CD4-positive, alpha-beta T cell (primary cell): ENCODE results near the gene PPIF. TPM values are rescaled to one million over a fixed set of nuclear protein-coding genes. Genes with fewer than 3 reads are reported as not detected.

Experiments used
- ATAC-seq: fragments of 200-7000 bp; cut with Tn5 transposase; one replicate; pipeline ENCODE4 v1.10.0; 2022; ENCODE audit warnings: mild to moderate bottlenecking; ENCODE audit not compliant: poor library complexity
- CTCF ChIA-PET: fragments of 350-600 bp; sonication (Branson Sonifier 250); formaldehyde crosslinking; loops from one replicate; lab custom pipeline; 2021; ENCODE audit warnings: antibody characterized with exemption, inconsistent platforms; lab: Charles Lee
- POLR2A ChIA-PET: fragments of 350-600 bp; sonication (Branson Sonifier 250); formaldehyde crosslinking; loops from one replicate; lab custom pipeline; 2021; ENCODE audit warnings: antibody characterized with exemption, inconsistent platforms; lab: Charles Lee
- DNase-seq, 14 experiments: peaks; one replicate each; pipeline ENCODE4 v3.0.0-alpha.2; 2013 to 2020; ENCODE audit warnings: mixed read lengths in 2 of 14
- H3K27ac ChIP-seq, 2 donors: one replicate each; pipeline versions ENCODE4 v1.5.1 to v1.7.0; 2013; ENCODE audit warnings: low read length in 2 of 2, low read depth in 1 of 2, mild to moderate bottlenecking in 1 of 2
- H3K27me3 ChIP-seq, 2 experiments: 1 replicate in 1 of 2; 2 replicates in 1 of 2; pipeline versions ENCODE4 v1.6.1 to v1.7.0; 2013; ENCODE audit warnings: low read length in 2 of 2, control low read depth in 1 of 2, mild to moderate bottlenecking in 1 of 2, moderate library complexity in 1 of 2; ENCODE audit not compliant: insufficient read depth in 2 of 2, control insufficient read depth in 1 of 2
- H3K36me3 ChIP-seq: one replicate; pipeline ENCODE4 v1.6.1; 2013; ENCODE audit warnings: low read length, control low read depth; ENCODE audit not compliant: insufficient read depth
- H3K4me1 ChIP-seq: one replicate; pipeline ENCODE4 v1.6.1; 2013; ENCODE audit warnings: low read length, control low read depth; ENCODE audit not compliant: insufficient read depth
- H3K4me3 ChIP-seq: one replicate; pipeline ENCODE4 v1.5.1; 2013; ENCODE audit warnings: mild to moderate bottlenecking, low read length, moderate library complexity
- H3K9me3 ChIP-seq, 2 experiments: 1 replicate in 1 of 2; 2 replicates in 1 of 2; pipeline versions ENCODE4 v1.6.1 to v1.7.0; 2013; ENCODE audit warnings: low read length in 2 of 2, mild to moderate bottlenecking in 2 of 2, control low read depth in 1 of 2, moderate library complexity in 1 of 2; ENCODE audit not compliant: control insufficient read depth in 1 of 2, insufficient read depth in 1 of 2
- H3K27ac Mint-ChIP-seq: one replicate; pipeline ENCODE4 v1.8.0; 2020; ENCODE audit warnings: mixed read lengths
- H3K27me3 Mint-ChIP-seq: one replicate; pipeline ENCODE4 v1.8.0; 2021; ENCODE audit warnings: mixed read lengths
- H3K36me3 Mint-ChIP-seq: one replicate; pipeline ENCODE4 v1.8.0; 2021; ENCODE audit warnings: low read depth, mixed read lengths
- H3K4me1 Mint-ChIP-seq: one replicate; pipeline ENCODE4 v1.8.0; 2021; ENCODE audit warnings: low read depth, mixed read lengths
- H3K4me3 Mint-ChIP-seq: one replicate; pipeline ENCODE4 v1.8.0; 2020; ENCODE audit warnings: mild to moderate bottlenecking, mixed read lengths
- H3K9me3 Mint-ChIP-seq: one replicate; pipeline ENCODE4 v1.8.0; 2020; ENCODE audit warnings: mixed read lengths
- intact Hi-C, 2 experiments: fragments of 100-400 bp; cut with DNase I in 1 of 2; cut with micrococcal nuclease in 1 of 2; formaldehyde crosslinking; loops; one replicate each; pipeline versions ENCODE4 v1.15.1 to v1.9.0; 2023 to 2025; cut with DNase I, micrococcal nuclease
- total RNA-seq, 174 experiments: library from RNA in 2 of 174; stranded (reverse) in 2 of 174; gene quantifications; one replicate each; pipeline ENCODE4 v1.2.3 and lab custom pipeline; 2021 to 2026
- TF ChIP-seq, protein P1 (sequence below): fragments of 200-600 bp; IDR thresholded peaks from one replicate; pipeline ENCODE4 v1.8.0; 2022; ENCODE audit warnings: antibody characterized with exemption, mild to moderate bottlenecking

The PPIF gene
- total RNA-seq, 2 experiments from 2014 or later, result 42.4 to 42.7 TPM

DNA sequence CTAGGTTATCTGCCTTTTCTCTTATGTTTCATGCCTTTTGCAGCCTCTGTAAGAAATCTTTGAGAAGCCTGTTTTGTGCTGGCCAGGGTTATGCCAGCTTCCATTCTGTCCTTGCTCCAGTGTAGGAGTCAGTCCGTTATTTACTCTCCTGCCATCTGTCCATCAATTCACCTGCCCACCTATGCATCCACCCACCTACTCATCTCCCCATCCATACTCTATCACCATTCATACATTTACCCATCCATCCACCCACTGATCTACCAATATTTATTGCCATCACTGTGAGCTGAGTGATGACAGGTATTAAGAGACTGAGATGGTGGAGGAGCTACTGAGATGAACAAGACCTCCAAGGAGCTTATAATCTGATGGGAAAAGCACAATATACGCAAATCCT, 12.7 kb upstream of the PPIF start:
- TF ChIP-seq, protein P1, sequence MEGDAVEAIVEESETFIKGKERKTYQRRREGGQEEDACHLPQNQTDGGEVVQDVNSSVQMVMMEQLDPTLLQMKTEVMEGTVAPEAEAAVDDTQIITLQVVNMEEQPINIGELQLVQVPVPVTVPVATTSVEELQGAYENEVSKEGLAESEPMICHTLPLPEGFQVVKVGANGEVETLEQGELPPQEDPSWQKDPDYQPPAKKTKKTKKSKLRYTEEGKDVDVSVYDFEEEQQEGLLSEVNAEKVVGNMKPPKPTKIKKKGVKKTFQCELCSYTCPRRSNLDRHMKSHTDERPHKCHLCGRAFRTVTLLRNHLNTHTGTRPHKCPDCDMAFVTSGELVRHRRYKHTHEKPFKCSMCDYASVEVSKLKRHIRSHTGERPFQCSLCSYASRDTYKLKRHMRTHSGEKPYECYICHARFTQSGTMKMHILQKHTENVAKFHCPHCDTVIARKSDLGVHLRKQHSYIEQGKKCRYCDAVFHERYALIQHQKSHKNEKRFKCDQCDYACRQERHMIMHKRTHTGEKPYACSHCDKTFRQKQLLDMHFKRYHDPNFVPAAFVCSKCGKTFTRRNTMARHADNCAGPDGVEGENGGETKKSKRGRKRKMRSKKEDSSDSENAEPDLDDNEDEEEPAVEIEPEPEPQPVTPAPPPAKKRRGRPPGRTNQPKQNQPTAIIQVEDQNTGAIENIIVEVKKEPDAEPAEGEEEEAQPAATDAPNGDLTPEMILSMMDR, result no peak
- Histone ChIP-seq H3K27me3 (no peaks in the 10 kb centered on the region), H3K36me3 (no peaks in the 10 kb centered on the region), H3K27ac (no peak overlapping the region), H3K9me3 (peaks cover 0 to 6% of the 10 kb centered on the region in 2 experiments), H3K4me3 (no peak overlapping the region), H3K4me1 (peaks cover 15% of the 10 kb centered on the region)
- H3K9me3 Mint-ChIP-seq, result no peaks in the 10 kb centered on the region
- ATAC-seq, result no peak
- H3K4me3 Mint-ChIP-seq, result no peak overlapping the region
- no peak for DNase-seq
- H3K27ac Mint-ChIP-seq, result no peak overlapping the region
- CTCF ChIA-PET, result no interaction called here
- intact Hi-C loops, result no loop called here
- H3K36me3 Mint-ChIP-seq, result no peaks in the 10 kb centered on the region
- no peaks in the 10 kb centered on the region for H3K27me3 Mint-ChIP-seq
- H3K4me1 Mint-ChIP-seq, result peaks cover 18% of the 10 kb centered on the region
- POLR2A ChIA-PET, result interaction anchor here (1.9 kb wide), 1 partner anchor 13 kb away, joined by 5 read pairs; no protein-coding TSS in a partner anchor

DNA sequence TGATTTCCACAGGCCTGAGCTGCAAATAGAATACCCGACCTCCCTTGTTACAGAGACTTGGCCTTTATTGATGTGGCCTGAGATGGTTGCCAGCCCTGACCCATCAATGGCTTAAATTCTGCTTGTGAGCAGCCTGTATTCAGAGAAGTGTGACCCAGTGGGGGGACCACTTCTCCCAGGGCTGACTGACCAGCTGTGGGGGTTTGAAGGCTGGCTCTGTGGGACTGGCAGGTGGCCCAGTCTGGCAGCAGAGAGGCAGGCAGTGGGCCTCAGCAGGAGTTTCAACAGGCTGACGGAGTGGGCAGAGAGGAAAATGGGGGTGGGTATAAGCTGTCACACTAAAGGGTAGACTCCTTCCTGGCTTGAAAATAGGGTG, 12.2 kb upstream of the PPIF start:
- Histone ChIP-seq H3K27me3 (no peaks in the 10 kb centered on the region), H3K9me3 (peaks cover 0 to 6% of the 10 kb centered on the region in 2 experiments), H3K4me1 (peaks cover 15% of the 10 kb centered on the region), H3K4me3 (no peak overlapping the region), H3K27ac (no peak overlapping the region), H3K36me3 (no peaks in the 10 kb centered on the region)
- Mint-ChIP-seq H3K4me3 (no peak overlapping the region), H3K27ac (no peak overlapping the region), H3K36me3 (no peaks in the 10 kb centered on the region), H3K9me3 (no peaks in the 10 kb centered on the region), H3K27me3 (no peaks in the 10 kb centered on the region), H3K4me1 (peaks cover 18% of the 10 kb centered on the region)
- ATAC-seq (no peak), DNase-seq (no peak)
- POLR2A ChIA-PET, result interaction anchor here (1.9 kb wide), 1 partner anchor 13 kb away, joined by 5 read pairs; no protein-coding TSS in a partner anchor
- intact Hi-C loops, result no loop called here
- CTCF ChIA-PET, result no interaction called here
- TF ChIP-seq, protein P1, result no peak

DNA sequence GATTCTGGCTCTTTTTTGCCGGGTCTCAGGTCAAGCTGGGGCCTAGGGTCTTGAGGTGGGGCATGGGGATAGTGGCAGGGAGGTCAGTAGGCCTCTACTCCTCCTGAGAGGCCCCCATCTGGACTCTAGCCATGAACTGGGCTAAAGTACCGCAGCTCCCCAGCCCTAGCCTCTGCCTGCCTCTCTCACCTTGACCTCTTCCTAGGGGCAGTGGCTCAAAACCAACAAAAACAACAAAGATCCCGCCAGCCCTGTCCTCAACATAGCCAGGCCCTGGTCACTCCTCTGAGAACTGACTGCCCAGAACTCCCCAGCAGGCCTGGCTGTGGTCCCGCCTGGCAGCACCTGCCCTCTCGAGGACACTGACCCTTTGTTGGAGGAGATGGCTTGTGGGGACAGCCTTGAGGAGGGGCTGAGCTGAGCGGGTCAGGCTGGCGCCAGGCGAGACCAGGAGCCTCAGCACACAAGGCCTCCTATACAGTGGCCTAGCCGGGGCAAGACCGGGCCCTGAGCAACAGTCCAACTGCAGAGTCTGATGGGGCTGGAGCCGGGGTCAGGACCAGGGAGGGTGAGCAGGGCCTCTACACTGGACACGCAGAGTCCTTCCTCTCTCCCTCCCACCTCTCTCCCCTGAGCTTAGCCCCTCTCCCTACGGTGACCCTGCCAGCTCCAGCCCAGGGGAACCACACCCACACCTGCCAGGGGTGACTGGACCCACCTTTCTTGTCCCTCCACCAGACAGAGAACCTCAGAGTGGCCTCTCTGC, 11.6 kb upstream of the PPIF start:
- H3K4me1 Mint-ChIP-seq, result peaks cover 18% of the 10 kb centered on the region
- CTCF ChIA-PET, result no interaction called here
- TF ChIP-seq, protein P1, result no peak
- H3K27me3 ChIP-seq, result no peaks in the 10 kb centered on the region
- POLR2A ChIA-PET, result interaction anchor here (1.9 kb wide), 1 partner anchor 12 kb away, joined by 5 read pairs; no protein-coding TSS in a partner anchor
- DNase-seq (no peak), ATAC-seq (no peak)
- H3K36me3 Mint-ChIP-seq, result no peaks in the 10 kb centered on the region
- H3K27me3 Mint-ChIP-seq, result no peaks in the 10 kb centered on the region
- H3K4me1 ChIP-seq, result peaks cover 15% of the 10 kb centered on the region
- H3K9me3 Mint-ChIP-seq, result no peaks in the 10 kb centered on the region
- H3K27ac ChIP-seq, result no peak overlapping the region
- intact Hi-C loops, result no loop called here
- H3K9me3 ChIP-seq, result peaks cover 0 to 6% of the 10 kb centered on the region in 2 experiments
- H3K4me3 ChIP-seq, result no peak overlapping the region
- no peak overlapping the region for H3K27ac Mint-ChIP-seq
- H3K36me3 ChIP-seq, result no peaks in the 10 kb centered on the region
- no peak overlapping the region for H3K4me3 Mint-ChIP-seq
